GM12878 (cell line): ENCODE data around the gene FAF1.

ENCODE experiments used
- NRF1 ChIP-seq: conservative IDR thresholded peaks from 2 replicates; pipeline ENCODE4 v1.6.1; 2011; ENCODE audit warnings: mild to moderate bottlenecking, low read depth, low read length, improper control_type of control experiment
- POLR2A ChIP-seq: IDR thresholded peaks from 2 replicates; pipeline ENCODE4 v1.6.1; 2011; ENCODE audit warnings: low read depth, mild to moderate bottlenecking, low read length
- YY1 ChIP-seq: IDR thresholded peaks from 2 replicates; pipeline ENCODE4 v1.6.1; 2011; ENCODE audit warnings: low read depth, mild to moderate bottlenecking, low read length
- ZNF384 ChIP-seq: IDR thresholded peaks from 2 replicates; pipeline ENCODE4 v1.6.1; 2012; ENCODE audit warnings: low read depth, mild to moderate bottlenecking, low read length, improper control_type of control experiment, borderline replicate concordance
- TF ChIP-seq, protein P1 (sequence below): IDR thresholded peaks from 2 replicates; pipeline ENCODE4 v1.6.1; 2012; ENCODE audit warnings: low read depth, low read length, improper control_type of control experiment

DNA sequence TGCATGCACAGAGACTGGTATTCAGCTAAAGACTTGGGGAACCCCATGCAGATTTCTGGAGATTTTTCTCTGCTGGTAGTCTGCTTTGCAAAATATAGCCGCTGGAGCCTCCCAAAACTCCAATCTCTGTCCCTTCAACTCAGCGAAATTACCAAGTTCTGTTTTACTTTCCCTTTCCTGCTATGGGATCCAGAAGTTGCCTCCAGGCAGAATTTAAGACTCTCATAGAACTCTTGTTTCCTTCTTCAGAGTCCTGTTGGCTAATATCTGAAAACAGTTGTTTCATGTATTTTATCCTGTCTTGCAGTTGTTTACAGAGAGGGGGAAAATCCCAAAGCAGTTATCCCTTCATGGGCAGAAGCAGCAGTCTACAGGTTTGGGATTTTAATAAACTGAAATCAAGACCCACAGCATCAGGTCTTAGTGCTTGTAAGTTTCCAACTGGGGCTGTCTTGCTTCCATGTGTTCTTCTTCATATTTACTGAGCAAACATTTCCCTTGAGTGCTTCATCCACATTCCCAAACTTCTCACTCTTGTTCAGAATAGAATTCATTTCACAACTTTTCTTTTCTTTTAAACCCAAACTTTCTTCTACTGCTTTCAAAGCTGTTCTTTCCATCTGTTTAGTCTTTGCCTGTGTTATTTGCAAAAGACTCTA is 315.5 kb downstream of the FAF1 start:
- TF ChIP-seq, protein P1, sequence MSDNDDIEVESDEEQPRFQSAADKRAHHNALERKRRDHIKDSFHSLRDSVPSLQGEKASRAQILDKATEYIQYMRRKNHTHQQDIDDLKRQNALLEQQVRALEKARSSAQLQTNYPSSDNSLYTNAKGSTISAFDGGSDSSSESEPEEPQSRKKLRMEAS, result no peak
- TF ChIP-seq NRF1, result no peak
- TF ChIP-seq YY1, result no peak
- no peak for TF ChIP-seq ZNF384
- TF ChIP-seq POLR2A, result no peak
